Colonic mucosa (tissue), 4 donors: Measurements from ENCODE around the gene THSD4. TPM values are rescaled to one million over a fixed set of nuclear protein-coding genes. Genes with fewer than 3 reads are reported as not detected.

Experiments
- DNase-seq: peaks from one replicate; pipeline ENCODE4 v3.0.0-alpha.2; 2020
- H3K27ac ChIP-seq: fragments of 200-600 bp; one replicate; pipeline ENCODE4 v1.8.0; 2021
- H3K27me3 ChIP-seq: fragments of 200-600 bp; one replicate; pipeline ENCODE4 v1.8.0; 2021
- H3K36me3 ChIP-seq: fragments of 200-600 bp; one replicate; pipeline ENCODE4 v1.8.0; 2021
- H3K4me1 ChIP-seq: fragments of 200-600 bp; one replicate; pipeline ENCODE4 v1.8.0; 2021; ENCODE audit warnings: mild to moderate bottlenecking
- H3K4me3 ChIP-seq: fragments of 200-600 bp; one replicate; pipeline ENCODE4 v1.8.0; 2021
- H3K9ac ChIP-seq, 2 donors: one replicate each; pipeline ENCODE4 v1.7.0; 2013; ENCODE audit warnings: control low read depth in 2 of 2, low read depth in 2 of 2, low read length in 2 of 2
- H3K9me3 ChIP-seq: fragments of 200-600 bp; one replicate; pipeline ENCODE4 v1.8.0; 2021
- intact Hi-C: fragments of 100-400 bp; cut with DNase I; formaldehyde crosslinking; loops from one replicate; pipeline ENCODE4 v1.14.1; 2022
- total RNA-seq, 2 donors: library from RNA; stranded (reverse); fragmentation: NEBNext Ultra II Directional in 1 of 2; extraction: Animal tissue kit (Norgen Biotek cat#: 25700) in 1 of 2; gene quantifications; one replicate each; pipeline ENCODE4 v1.2.1, GENCODE V29; 2021
- TF ChIP-seq, protein P1 (sequence below): fragments of 200-600 bp; IDR thresholded peaks from one replicate; pipeline ENCODE4 v1.8.0; 2022; ENCODE audit warnings: antibody characterized with exemption, mild to moderate bottlenecking
- donor health status: healthy.
- donor health status: DM: no; HTN: no; CAD: no.
- donor health status: DM: no; HTN: no; CAD: no.

Gene THSD4
- total RNA-seq, 2 donors from 2014 or later, result 18.8 to 23.5 TPM

DNA sequence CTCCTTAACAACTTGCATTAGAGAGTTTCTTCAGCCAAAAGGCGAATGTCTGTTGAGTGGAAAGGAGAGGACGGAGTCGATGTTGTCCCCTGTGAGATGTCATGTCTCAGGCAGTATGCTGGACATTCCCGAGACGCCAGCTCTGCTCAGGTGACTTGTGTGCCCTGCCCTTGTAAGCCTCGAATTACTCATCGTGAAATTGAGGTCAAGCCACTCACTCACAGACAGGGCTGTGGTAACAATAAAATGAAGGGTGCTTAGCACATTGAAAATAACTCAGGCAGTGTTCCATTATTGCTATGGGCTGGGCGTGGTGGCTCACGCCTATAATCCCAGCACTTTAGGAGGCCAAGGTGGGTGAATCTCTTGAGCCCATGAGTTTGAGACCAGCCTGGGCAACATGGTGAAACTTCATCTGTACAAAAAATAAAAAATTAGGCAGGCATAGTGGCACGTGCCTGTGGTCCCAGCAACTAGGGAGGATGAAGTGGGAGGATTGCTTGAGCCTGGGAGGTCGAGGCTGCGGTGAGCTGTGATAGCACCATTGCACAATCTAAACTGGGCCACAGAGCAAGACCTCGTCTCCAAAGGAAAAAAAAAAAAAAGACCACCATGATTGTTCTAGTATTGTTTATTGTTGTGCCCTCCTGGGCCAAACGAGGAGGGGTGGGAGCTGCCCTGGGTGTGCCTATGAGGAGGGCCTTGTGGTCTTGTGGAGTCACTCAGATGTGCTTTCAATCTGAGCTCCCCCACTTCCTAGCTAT, 214.4 kb downstream of the THSD4 start:
- intact Hi-C loops, result no loop called here
- TF ChIP-seq, protein P1, sequence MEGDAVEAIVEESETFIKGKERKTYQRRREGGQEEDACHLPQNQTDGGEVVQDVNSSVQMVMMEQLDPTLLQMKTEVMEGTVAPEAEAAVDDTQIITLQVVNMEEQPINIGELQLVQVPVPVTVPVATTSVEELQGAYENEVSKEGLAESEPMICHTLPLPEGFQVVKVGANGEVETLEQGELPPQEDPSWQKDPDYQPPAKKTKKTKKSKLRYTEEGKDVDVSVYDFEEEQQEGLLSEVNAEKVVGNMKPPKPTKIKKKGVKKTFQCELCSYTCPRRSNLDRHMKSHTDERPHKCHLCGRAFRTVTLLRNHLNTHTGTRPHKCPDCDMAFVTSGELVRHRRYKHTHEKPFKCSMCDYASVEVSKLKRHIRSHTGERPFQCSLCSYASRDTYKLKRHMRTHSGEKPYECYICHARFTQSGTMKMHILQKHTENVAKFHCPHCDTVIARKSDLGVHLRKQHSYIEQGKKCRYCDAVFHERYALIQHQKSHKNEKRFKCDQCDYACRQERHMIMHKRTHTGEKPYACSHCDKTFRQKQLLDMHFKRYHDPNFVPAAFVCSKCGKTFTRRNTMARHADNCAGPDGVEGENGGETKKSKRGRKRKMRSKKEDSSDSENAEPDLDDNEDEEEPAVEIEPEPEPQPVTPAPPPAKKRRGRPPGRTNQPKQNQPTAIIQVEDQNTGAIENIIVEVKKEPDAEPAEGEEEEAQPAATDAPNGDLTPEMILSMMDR, result no peak

DNA sequence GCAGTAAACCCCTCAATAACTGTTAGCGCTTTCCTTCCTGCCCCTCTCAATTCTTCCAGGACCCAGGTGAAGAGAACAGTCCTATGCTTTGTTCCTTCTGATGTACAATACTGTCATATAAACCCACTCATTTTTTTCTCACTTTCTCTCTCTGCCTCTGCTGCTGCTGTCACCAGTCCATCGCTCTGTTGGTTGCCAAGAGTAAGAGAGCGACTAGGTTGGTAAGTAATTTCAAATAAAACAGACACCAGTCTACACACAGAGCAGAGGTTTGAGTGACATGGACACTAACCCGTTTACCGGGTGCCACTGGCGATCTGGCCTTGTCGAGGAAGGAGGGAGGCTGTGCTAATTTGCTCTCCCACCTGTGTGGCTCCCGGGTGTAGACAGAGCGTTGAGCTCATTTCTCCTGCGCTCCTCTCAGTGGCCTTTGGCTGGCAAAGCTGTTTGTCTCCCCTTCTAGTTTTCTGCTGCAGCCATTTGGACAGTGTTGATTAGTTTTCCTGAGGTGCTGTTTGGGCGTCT, 215.4 kb downstream of the THSD4 start:
- peak overlapping the region in 1 of 2 donors; percentile 15 for H3K9ac ChIP-seq
- intact Hi-C loops, result no loop called here
- TF ChIP-seq, protein P1, result no peak
- no peaks in the 10 kb centered on the region for H3K27me3 ChIP-seq
- H3K27ac ChIP-seq, result no peak overlapping the region
- no peak for DNase-seq
- peaks cover 7% of the 10 kb centered on the region for H3K4me1 ChIP-seq
- H3K9me3 ChIP-seq, result no peaks in the 10 kb centered on the region
- H3K4me3 ChIP-seq, result no peak overlapping the region
- H3K36me3 ChIP-seq, result no peaks in the 10 kb centered on the region

More for the DNA sequence above, 214.4 kb downstream of the THSD4 start:
- Histone ChIP-seq H3K4me1 (peaks cover 7% of the 10 kb centered on the region), H3K27ac (peak overlapping the region; percentile 86), H3K36me3 (no peaks in the 10 kb centered on the region), H3K9ac (peak overlapping the region in 1 of 2 donors; percentile 56), H3K9me3 (no peaks in the 10 kb centered on the region), H3K4me3 (no peak overlapping the region), H3K27me3 (no peaks in the 10 kb centered on the region)
- DNase-seq, result peak; percentile 76

DNA sequence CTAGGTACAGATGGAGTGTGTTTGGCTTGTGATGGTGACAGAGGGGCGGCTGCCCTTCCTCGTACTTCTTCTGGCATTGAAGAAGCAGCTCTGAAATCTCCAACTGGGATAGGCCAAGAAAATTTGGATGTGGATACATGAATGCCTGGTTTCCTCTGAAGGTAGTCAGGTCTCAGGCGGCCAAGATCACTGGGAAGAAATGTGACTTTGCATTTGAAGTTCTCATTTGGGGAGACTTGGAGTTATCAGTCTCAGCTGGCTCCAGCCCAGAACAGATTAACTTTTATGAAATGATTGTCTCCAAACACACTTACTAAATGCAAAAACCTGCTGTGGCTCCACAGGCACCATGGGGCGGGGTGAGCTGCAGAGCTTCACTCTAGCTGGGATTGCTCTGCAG, 215.9 kb downstream of the THSD4 start:
- TF ChIP-seq, protein P1, result no peak
- Histone ChIP-seq H3K27me3 (no peaks in the 10 kb centered on the region), H3K4me3 (no peak overlapping the region), H3K9ac (peak overlapping the region in 1 of 2 donors; percentile 15), H3K27ac (no peak overlapping the region), H3K9me3 (no peaks in the 10 kb centered on the region), H3K4me1 (peaks cover 7% of the 10 kb centered on the region), H3K36me3 (no peaks in the 10 kb centered on the region)
- no peak for DNase-seq
- intact Hi-C loops, result no loop called here

DNA sequence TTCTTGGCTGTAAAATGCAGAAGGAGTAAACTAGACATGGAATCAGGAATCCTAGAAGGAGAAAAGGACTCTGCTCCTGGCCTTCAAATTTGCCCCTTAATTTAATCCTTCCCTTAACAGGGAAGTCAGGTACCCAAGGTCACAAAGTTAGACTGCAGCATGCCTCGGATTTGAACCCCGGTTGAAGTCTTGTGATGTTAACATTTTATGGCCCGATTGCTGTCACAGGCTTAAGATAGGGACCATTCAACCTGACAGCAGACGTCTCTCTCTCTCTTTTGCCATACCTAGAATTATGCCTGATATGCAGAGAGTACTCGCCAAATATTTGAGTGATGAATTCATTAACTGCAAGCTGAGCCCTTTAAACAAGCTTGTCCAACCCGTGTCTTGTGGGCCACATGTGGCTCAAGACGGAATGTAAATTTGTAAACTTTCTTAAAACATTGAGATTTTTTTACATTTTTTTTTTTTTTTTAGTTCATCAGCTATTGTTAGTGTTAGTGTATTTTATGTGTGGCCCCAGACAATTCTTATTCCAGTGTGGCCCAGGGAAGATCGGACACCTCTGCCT, 217.2 kb downstream of the THSD4 start:
- intact Hi-C loops, result no loop called here
- DNase-seq, result no peak
- no peaks in the 10 kb centered on the region for H3K36me3 ChIP-seq
- TF ChIP-seq, protein P1, result no peak
- no peak overlapping the region for H3K27ac ChIP-seq
- no peaks in the 10 kb centered on the region for H3K27me3 ChIP-seq
- H3K4me1 ChIP-seq, result peaks cover 7% of the 10 kb centered on the region
- no peak overlapping the region for H3K9ac ChIP-seq
- no peaks in the 10 kb centered on the region for H3K9me3 ChIP-seq
- no peak overlapping the region for H3K4me3 ChIP-seq

DNA sequence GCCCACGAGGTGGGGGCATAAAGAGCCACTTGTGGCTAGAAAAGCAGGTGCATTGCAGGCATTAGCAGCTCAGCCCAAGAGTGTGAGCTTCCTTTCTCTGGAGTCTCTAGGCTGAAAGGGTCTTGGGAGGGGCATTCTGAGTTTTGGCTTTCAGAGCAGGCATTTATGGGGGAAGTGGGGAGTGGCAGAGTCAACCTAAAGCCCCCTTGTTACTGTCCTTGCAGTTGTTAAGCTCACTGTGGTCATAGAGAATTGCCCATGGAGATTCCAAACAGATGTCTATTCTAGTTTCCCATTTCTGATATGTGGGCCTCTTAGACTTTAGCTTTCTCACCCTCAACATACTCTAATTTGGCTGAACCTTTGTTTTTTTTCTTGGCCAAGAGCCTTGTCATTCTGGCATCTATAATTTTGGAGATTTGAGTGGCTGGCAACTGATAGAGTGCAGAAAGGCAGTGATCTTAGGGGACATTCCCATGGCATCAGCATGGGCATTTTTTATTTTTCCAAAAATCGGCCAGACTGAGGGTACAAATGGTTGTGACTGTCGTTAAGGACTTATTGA, 217.9 kb downstream of the THSD4 start:
- Histone ChIP-seq H3K27me3 (no peaks in the 10 kb centered on the region), H3K4me3 (no peak overlapping the region), H3K4me1 (peaks cover 7% of the 10 kb centered on the region), H3K9ac (no peak overlapping the region), H3K36me3 (no peaks in the 10 kb centered on the region), H3K9me3 (no peaks in the 10 kb centered on the region), H3K27ac (no peak overlapping the region)
- TF ChIP-seq, protein P1, result no peak
- intact Hi-C loops, result no loop called here
- no peak for DNase-seq
